ENCODE results near the gene PNMA5.
"Not testable (repeated sequence)": the region's sequence is repeated elsewhere in the genome, so short reads cannot be mapped to it uniquely, and the experiment has no call there.

PNMA5 gene

GRCh38 chrX:152997337-152997736 lies 3.4 kb upstream of the PNMA5 start:
- Histone ChIP-seq H3K27ac (ENCODE audit: low read length) (no peak overlapping the region), H3K36me3 (ENCODE audit: control insufficient read depth in 1 of 2, insufficient read depth in 2 of 2, low read length in 2 of 2) (no peaks in the 10 kb centered on the region), H3K27me3 (ENCODE audit: low read depth, low read length) (no peaks in the 10 kb centered on the region), H3K9me3 (ENCODE audit: control insufficient read depth in 1 of 2, low read length in 2 of 2) (no peaks in the 10 kb centered on the region), H3K4me1 (ENCODE audit: control insufficient read depth in 1 of 2, insufficient read depth in 2 of 2, low read length in 2 of 2) (no peaks in the 10 kb centered on the region), H3K4me3 (ENCODE audit: low read depth in 1 of 2, low read length in 2 of 2) (no peak overlapping the region)

- Histone ChIP-seq H3K4me1 (ENCODE audit: control insufficient read depth in 1 of 2, insufficient read depth in 2 of 2, low read length in 2 of 2) (no peaks in the 10 kb centered on the region), H3K27ac (ENCODE audit: low read length) (no peak overlapping the region), H3K27me3 (ENCODE audit: low read depth, low read length) (no peaks in the 10 kb centered on the region), H3K4me3 (ENCODE audit: low read depth in 1 of 2, low read length in 2 of 2) (no peak overlapping the region), H3K36me3 (ENCODE audit: control insufficient read depth in 1 of 2, insufficient read depth in 2 of 2, low read length in 2 of 2) (no peaks in the 10 kb centered on the region), H3K9me3 (ENCODE audit: control insufficient read depth in 1 of 2, low read length in 2 of 2) (no peaks in the 10 kb centered on the region)
These were observed 1.8 kb downstream of the PNMA5 start for GRCh38 chrX:152992115-152992514.

DNA sequence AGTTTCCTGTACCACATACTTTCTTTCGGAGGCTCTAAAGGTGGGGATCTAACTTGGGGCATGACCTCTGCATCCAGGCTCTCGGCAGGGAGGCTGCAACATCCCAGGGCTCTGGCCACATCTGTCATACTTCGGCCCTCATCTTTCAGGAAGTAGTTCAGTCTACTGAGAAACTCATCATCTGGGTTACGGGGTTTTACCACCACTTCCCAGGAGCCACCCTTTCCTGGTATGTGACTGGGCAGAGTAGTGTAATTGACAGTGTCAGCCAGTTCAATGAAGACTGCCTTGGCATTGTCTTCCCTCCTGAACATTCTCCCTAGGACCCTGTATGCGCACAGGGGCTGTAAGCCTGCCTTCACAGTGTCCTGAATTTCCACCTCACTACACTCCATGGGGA lies 2.8 kb downstream of the PNMA5 start:
- Histone ChIP-seq H3K27me3 (ENCODE audit: low read depth, low read length) (no peaks in the 10 kb centered on the region), H3K9me3 (ENCODE audit: control insufficient read depth in 1 of 2, low read length in 2 of 2) (no peaks in the 10 kb centered on the region), H3K36me3 (ENCODE audit: control insufficient read depth in 1 of 2, insufficient read depth in 2 of 2, low read length in 2 of 2) (no peaks in the 10 kb centered on the region), H3K27ac (ENCODE audit: low read length) (no peak overlapping the region), H3K4me3 (ENCODE audit: low read depth in 1 of 2, low read length in 2 of 2) (no peak overlapping the region), H3K4me1 (ENCODE audit: control insufficient read depth in 1 of 2, insufficient read depth in 2 of 2, low read length in 2 of 2) (no peaks in the 10 kb centered on the region)

DNA sequence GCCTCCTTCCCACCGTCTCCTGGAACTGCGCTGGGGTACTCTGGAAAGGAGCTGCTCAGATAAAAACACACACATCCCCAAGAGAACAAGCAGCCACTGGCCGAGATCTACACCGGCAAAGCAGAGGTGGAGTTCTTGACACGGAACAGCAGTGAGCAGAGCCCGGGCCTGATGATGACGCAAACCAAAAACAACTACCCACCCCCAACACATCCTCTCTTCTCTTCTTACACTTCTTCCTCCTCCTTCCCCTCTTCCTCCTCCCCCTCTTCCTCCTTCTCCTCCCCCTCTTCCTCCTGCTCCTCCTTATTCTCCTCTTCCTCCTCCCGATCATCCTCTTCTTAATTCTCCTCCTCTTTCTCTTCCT lies 4.6 kb downstream of the PNMA5 start:
- no peaks in the 10 kb centered on the region for H3K36me3 ChIP-seq (ENCODE audit: control insufficient read depth in 1 of 2, insufficient read depth in 2 of 2, low read length in 2 of 2)
- no peaks in the 10 kb centered on the region for H3K4me1 ChIP-seq (ENCODE audit: control insufficient read depth in 1 of 2, insufficient read depth in 2 of 2, low read length in 2 of 2)
- H3K4me3 ChIP-seq (ENCODE audit: low read depth in 1 of 2, low read length in 2 of 2): no peak overlapping the region
- no peaks in the 10 kb centered on the region for H3K27me3 ChIP-seq (ENCODE audit: low read depth, low read length)
- H3K9me3 ChIP-seq (ENCODE audit: control insufficient read depth in 1 of 2, low read length in 2 of 2): no peaks in the 10 kb centered on the region
- H3K27ac ChIP-seq (ENCODE audit: low read length): no peak overlapping the region

DNA sequence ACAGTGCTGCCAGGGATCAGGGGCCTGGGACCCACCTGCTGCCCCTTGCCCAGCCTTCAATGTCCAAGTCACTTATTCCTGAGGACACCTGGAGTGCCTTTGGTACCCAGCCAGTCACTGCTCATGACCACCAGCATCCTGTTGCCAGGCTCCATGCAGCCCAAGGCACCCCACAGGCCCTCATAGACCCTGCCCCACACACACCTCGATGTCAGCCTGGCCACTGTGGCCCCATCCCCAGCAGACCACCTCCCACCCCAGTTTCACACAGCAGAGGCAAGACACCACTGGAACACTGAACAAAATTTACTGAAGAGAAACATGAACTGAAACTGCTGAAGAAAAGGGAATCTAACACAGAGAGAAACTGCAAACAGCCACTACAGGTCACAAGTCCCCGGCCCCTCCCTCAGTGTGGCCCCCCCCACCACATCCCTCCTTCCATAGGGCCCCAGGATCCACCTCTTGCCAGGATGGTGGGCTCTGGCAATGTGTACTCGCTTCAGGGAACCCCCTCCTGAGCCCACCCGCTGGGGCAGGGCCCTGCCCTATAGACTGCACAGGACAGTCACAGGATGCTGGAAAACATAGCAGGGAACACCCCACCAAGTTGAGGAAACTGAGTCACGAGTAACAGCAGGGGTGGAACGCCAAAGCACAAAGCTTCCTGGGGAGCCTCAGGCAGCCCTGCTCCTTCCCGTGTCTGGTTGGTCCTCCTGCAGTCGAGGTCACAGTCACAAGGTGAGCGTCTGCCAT lies 5.2 kb downstream of the PNMA5 start:
- no peak overlapping the region for H3K4me3 ChIP-seq (ENCODE audit: low read depth in 1 of 2, low read length in 2 of 2)
- H3K9me3 ChIP-seq (ENCODE audit: control insufficient read depth in 1 of 2, low read length in 2 of 2): no peaks in the 10 kb centered on the region
- H3K36me3 ChIP-seq (ENCODE audit: control insufficient read depth in 1 of 2, insufficient read depth in 2 of 2, low read length in 2 of 2): no peaks in the 10 kb centered on the region
- H3K27ac ChIP-seq (ENCODE audit: low read length): no peak overlapping the region
- no peaks in the 10 kb centered on the region for H3K4me1 ChIP-seq (ENCODE audit: control insufficient read depth in 1 of 2, insufficient read depth in 2 of 2, low read length in 2 of 2)
- no peaks in the 10 kb centered on the region for H3K27me3 ChIP-seq (ENCODE audit: low read depth, low read length)

DNA sequence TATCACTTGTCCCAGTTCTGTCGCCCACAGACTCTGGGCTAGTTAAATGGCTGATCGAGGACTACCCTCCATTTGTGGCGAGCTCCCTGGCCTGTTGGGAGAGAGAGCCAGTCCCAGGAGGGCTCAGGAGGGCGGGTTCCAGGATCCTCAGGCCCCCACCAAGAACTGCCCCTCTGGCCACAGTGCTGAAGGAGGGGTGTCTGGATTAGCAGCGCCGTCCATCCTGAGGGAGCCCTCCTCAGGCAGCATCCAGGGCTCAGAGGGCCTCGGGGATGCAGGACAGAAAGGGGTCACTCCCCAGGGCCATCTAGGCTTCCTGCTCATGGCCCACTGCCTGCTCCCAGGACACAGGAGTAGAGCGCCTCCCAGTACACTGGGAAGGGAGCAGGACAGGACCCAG lies 6.1 kb downstream of the PNMA5 start:
- Histone ChIP-seq H3K9me3 (ENCODE audit: control insufficient read depth in 1 of 2, low read length in 2 of 2) (no peaks in the 10 kb centered on the region), H3K27me3 (ENCODE audit: low read depth, low read length) (no peaks in the 10 kb centered on the region), H3K4me3 (ENCODE audit: low read depth in 1 of 2, low read length in 2 of 2) (no peak overlapping the region), H3K36me3 (ENCODE audit: control insufficient read depth in 1 of 2, insufficient read depth in 2 of 2, low read length in 2 of 2) (no peaks in the 10 kb centered on the region), H3K27ac (ENCODE audit: low read length) (no peak overlapping the region), H3K4me1 (ENCODE audit: control insufficient read depth in 1 of 2, insufficient read depth in 2 of 2, low read length in 2 of 2) (no peaks in the 10 kb centered on the region)

DNA sequence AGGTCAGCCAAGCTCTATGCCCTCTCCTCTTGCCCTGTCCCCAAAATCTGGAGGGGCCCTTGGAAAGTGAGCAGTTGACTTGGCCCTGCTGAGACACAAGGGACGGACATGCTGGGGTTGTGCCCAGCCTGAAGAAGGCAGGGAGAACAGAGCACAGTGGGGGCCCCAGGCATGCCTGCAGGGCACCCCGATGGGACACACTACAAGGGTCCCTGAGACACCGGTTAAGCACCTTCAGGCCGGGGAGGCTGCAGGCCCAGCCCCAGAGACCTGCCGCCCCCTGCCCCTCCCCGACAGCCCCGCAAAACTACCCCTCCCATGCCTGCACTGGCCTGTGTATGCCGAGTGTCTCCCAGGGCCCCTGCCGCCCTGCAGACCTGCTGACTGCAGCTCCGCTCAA lies 6.8 kb downstream of the PNMA5 start:
- not testable (repeated sequence) for H3K27me3 ChIP-seq (ENCODE audit: low read depth, low read length); H3K27ac ChIP-seq (ENCODE audit: low read length); H3K4me1 ChIP-seq (ENCODE audit: control insufficient read depth in 1 of 2, insufficient read depth in 2 of 2, low read length in 2 of 2); H3K9me3 ChIP-seq (ENCODE audit: control insufficient read depth in 1 of 2, low read length in 2 of 2); H3K36me3 ChIP-seq (ENCODE audit: control insufficient read depth in 1 of 2, insufficient read depth in 2 of 2, low read length in 2 of 2); H3K4me3 ChIP-seq (ENCODE audit: low read depth in 1 of 2, low read length in 2 of 2)

- H3K27me3 ChIP-seq (ENCODE audit: low read depth, low read length); H3K4me3 ChIP-seq (ENCODE audit: low read depth in 1 of 2, low read length in 2 of 2); H3K36me3 ChIP-seq (ENCODE audit: control insufficient read depth in 1 of 2, insufficient read depth in 2 of 2, low read length in 2 of 2); H3K27ac ChIP-seq (ENCODE audit: low read length); H3K9me3 ChIP-seq (ENCODE audit: control insufficient read depth in 1 of 2, low read length in 2 of 2); H3K4me1 ChIP-seq (ENCODE audit: control insufficient read depth in 1 of 2, insufficient read depth in 2 of 2, low read length in 2 of 2): not testable (repeated sequence)
These were observed 8.5 kb downstream of the PNMA5 start for GRCh38 chrX:152985383-152985782.

GRCh38 chrX:152968193-152968592 lies 25.7 kb downstream of the PNMA5 start:
- Histone ChIP-seq H3K4me3 (ENCODE audit: low read depth in 1 of 2, low read length in 2 of 2) (no peak overlapping the region), H3K27ac (ENCODE audit: low read length) (no peak overlapping the region), H3K4me1 (ENCODE audit: control insufficient read depth in 1 of 2, insufficient read depth in 2 of 2, low read length in 2 of 2) (no peaks in the 10 kb centered on the region), H3K27me3 (ENCODE audit: low read depth, low read length) (no peaks in the 10 kb centered on the region), H3K36me3 (ENCODE audit: control insufficient read depth in 1 of 2, insufficient read depth in 2 of 2, low read length in 2 of 2) (peaks cover 0 to 6% of the 10 kb centered on the region in 2 donors), H3K9me3 (ENCODE audit: control insufficient read depth in 1 of 2, low read length in 2 of 2) (no peaks in the 10 kb centered on the region)

DNA sequence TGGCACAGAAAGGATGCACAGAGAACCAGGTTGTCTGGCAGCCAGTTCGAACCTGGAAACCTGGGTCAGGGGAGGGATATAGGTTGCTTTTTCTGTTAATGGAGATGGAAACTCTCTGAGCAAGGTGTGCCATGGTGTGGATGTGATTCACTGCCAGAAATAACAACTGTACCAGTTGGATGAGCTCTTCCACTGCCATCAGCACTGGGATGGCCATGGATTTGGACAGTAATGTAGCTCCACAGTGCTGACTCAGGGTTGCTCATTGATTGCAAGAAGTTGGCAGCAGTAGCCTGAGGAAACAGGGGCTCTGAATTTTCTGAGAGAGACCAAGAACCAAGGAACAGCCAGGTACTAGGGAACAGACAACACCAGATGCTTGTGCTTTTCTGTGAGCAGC lies 33.8 kb downstream of the PNMA5 start:
- Histone ChIP-seq H3K9me3 (ENCODE audit: control insufficient read depth in 1 of 2, low read length in 2 of 2) (no peaks in the 10 kb centered on the region), H3K4me1 (ENCODE audit: control insufficient read depth in 1 of 2, insufficient read depth in 2 of 2, low read length in 2 of 2) (no peaks in the 10 kb centered on the region), H3K4me3 (ENCODE audit: low read depth in 1 of 2, low read length in 2 of 2) (no peak overlapping the region), H3K27ac (ENCODE audit: low read length) (no peak overlapping the region), H3K27me3 (ENCODE audit: low read depth, low read length) (no peaks in the 10 kb centered on the region), H3K36me3 (ENCODE audit: control insufficient read depth in 1 of 2, insufficient read depth in 2 of 2, low read length in 2 of 2) (no peaks in the 10 kb centered on the region)

DNA sequence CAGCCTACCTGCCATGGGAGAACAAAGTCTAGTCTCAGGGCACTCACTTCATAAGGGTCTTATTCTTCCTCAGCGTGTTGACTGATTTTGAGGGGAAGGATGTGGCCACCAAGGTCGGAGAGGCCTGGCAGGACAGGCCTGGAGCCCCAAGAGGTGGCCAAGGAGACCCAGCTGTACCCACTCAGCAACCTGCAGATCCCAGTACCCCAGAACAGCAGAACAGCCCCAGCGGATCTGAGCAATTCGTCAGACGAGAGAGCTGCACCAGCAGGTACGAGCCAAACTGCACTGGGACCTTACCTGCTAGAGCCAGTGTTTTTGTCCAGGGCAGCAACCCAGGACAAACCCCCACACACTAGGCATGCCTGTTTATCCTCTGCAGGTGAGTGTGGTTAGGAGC lies 34.3 kb downstream of the PNMA5 start:
- H3K27ac ChIP-seq (ENCODE audit: low read length): no peak overlapping the region
- H3K36me3 ChIP-seq (ENCODE audit: control insufficient read depth in 1 of 2, insufficient read depth in 2 of 2, low read length in 2 of 2): no peaks in the 10 kb centered on the region
- H3K9me3 ChIP-seq (ENCODE audit: control insufficient read depth in 1 of 2, low read length in 2 of 2): no peaks in the 10 kb centered on the region
- no peak overlapping the region for H3K4me3 ChIP-seq (ENCODE audit: low read depth in 1 of 2, low read length in 2 of 2)
- H3K4me1 ChIP-seq (ENCODE audit: control insufficient read depth in 1 of 2, insufficient read depth in 2 of 2, low read length in 2 of 2): no peaks in the 10 kb centered on the region
- no peaks in the 10 kb centered on the region for H3K27me3 ChIP-seq (ENCODE audit: low read depth, low read length)

Measured in muscle layer of duodenum (tissue), 2 donors.